ENCODE results near the gene MGAT5B. TPM values are rescaled to one million over a fixed set of nuclear protein-coding genes. Genes with fewer than 3 reads are reported as not detected.

The MGAT5B gene
- total RNA-seq, 1 donor from 2014 or later: 6.3 TPM

DNA sequence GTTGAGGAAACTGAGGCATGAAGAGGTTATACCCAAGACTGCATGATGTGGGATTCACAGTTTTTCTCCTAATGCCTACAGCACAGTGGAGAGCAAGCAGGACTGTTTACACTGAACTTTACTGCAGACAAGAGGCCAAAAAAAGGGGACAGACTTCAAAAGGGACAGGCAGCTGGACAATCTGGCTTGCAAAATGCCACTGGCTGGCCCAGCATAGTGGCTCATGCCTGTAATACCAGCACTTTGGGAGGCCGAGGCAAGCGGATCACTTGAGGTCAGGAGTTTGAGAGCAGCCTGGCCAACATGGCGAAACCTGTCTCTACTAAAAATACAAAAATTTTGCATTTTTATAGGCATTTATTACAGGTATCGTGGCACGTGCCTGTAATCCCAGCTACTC lies 2.0 kb upstream of the MGAT5B start:
- FAIRE-seq (no peak), DNase-seq (ENCODE audit: low read depth) (no peak)
- Histone ChIP-seq H3K9me3 (ENCODE audit: insufficient read depth, low read depth, low read length) (no peaks in the 10 kb centered on the region), H3K27ac (ENCODE audit: low read depth, low read length) (no peak overlapping the region), H3K9ac (ENCODE audit: low read length) (no peak overlapping the region), H4K20me1 (ENCODE audit: insufficient read depth, low read length) (peaks cover 7% of the 10 kb centered on the region), H3K27me3 (ENCODE audit: insufficient read depth, low read length) (no peaks in the 10 kb centered on the region), H3K4me2 (ENCODE audit: low read length) (no peak overlapping the region), H3K4me3 (ENCODE audit: insufficient read depth, low read depth, low read length) (no peak overlapping the region), H2AFZ (ENCODE audit: low read depth, low read length) (no peak overlapping the region), H3K36me3 (ENCODE audit: insufficient read depth, low read length) (no peaks in the 10 kb centered on the region), H3K4me1 (ENCODE audit: insufficient read depth, low read length) (peaks cover 20% of the 10 kb centered on the region), H3K79me2 (ENCODE audit: insufficient read depth, low read length) (no peaks in the 10 kb centered on the region)
- Mint-ChIP-seq H3K4me3 (ENCODE audit: unreplicated experiment) (no peak overlapping the region), H3K27ac (ENCODE audit: unreplicated experiment) (no peak overlapping the region), H3K27me3 (ENCODE audit: low read depth, unreplicated experiment) (peaks cover 12% of the 10 kb centered on the region), H3K9me3 (ENCODE audit: unreplicated experiment) (peaks cover 6% of the 10 kb centered on the region), H3K4me1 (ENCODE audit: low read depth, unreplicated experiment) (peaks cover 17% of the 10 kb centered on the region), H3K36me3 (ENCODE audit: low read depth, unreplicated experiment) (no peaks in the 10 kb centered on the region)
- TF ChIP-seq, protein P1, sequence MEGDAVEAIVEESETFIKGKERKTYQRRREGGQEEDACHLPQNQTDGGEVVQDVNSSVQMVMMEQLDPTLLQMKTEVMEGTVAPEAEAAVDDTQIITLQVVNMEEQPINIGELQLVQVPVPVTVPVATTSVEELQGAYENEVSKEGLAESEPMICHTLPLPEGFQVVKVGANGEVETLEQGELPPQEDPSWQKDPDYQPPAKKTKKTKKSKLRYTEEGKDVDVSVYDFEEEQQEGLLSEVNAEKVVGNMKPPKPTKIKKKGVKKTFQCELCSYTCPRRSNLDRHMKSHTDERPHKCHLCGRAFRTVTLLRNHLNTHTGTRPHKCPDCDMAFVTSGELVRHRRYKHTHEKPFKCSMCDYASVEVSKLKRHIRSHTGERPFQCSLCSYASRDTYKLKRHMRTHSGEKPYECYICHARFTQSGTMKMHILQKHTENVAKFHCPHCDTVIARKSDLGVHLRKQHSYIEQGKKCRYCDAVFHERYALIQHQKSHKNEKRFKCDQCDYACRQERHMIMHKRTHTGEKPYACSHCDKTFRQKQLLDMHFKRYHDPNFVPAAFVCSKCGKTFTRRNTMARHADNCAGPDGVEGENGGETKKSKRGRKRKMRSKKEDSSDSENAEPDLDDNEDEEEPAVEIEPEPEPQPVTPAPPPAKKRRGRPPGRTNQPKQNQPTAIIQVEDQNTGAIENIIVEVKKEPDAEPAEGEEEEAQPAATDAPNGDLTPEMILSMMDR (IDR thresholded peaks at IDR 0.05; ENCODE audit: insufficient read depth, low read depth, low read length): no peak
- no peak for TF ChIP-seq EZH2 (IDR thresholded peaks at IDR 0.05; ENCODE audit: insufficient read depth, low read length)

DNA sequence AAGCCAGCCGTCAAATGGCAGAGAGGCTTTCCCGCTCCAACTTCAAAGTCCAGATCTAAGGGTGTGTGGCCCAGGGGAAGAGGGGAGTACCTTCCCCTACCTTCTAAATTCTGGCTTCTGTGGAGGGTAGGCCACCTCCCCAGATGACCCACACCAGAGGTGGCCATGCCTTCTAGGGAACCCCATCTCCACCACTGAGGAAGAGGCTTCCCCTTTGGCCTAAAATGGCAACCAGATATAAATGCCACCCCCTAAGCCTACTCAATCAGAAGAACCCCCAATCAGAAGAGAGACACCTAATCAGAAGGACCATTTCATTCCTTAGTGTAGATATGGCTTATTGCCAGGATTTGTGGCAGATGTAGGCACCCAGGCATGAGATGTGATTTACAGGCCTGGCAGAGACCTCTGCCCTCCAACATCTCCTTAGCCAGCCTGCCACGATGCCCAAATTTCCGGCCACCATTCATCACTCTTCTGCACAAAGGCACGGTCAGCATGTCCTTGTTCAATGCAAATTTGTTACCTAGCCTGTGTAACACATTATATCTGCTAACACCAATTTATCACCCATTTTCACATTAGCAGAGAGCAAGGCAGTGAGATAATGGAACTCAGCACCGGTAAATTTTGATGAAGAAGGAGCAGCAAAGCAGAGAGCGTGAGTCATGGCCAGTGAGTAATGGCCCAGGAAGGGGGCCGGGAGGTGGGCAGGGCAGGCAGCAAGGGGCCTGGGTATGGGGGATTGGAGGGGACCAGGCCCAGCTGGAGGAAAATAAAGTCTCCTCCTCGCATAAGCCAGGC lies 1.2 kb upstream of the MGAT5B start:
- no peaks in the 10 kb centered on the region for H3K27me3 ChIP-seq (ENCODE audit: insufficient read depth, low read length)
- peak overlapping the region; percentile 7 for H3K4me3 ChIP-seq (ENCODE audit: insufficient read depth, low read depth, low read length)
- H3K27ac Mint-ChIP-seq (ENCODE audit: unreplicated experiment): peak overlapping the region; percentile 96
- peaks cover 6% of the 10 kb centered on the region for H3K27me3 Mint-ChIP-seq (ENCODE audit: low read depth, unreplicated experiment)
- H3K36me3 ChIP-seq (ENCODE audit: insufficient read depth, low read length): no peaks in the 10 kb centered on the region
- peak overlapping the region; percentile 48 for H3K27ac ChIP-seq (ENCODE audit: low read depth, low read length)
- no peaks in the 10 kb centered on the region for H3K9me3 ChIP-seq (ENCODE audit: insufficient read depth, low read depth, low read length)
- H3K4me1 Mint-ChIP-seq (ENCODE audit: low read depth, unreplicated experiment): peaks cover 21% of the 10 kb centered on the region
- H3K36me3 Mint-ChIP-seq (ENCODE audit: low read depth, unreplicated experiment): no peaks in the 10 kb centered on the region
- DNase-seq (ENCODE audit: low read depth) (peak; percentile 66), FAIRE-seq (no peak)
- H3K4me2 ChIP-seq (ENCODE audit: low read length): peak overlapping the region; percentile 81
- H3K4me3 Mint-ChIP-seq (ENCODE audit: unreplicated experiment): peak overlapping the region; percentile 90
- H3K4me1 ChIP-seq (ENCODE audit: insufficient read depth, low read length): peaks cover 27% of the 10 kb centered on the region
- peak overlapping the region; percentile 63 for H2AFZ ChIP-seq (ENCODE audit: low read depth, low read length)
- H3K9me3 Mint-ChIP-seq (ENCODE audit: unreplicated experiment): peaks cover 3% of the 10 kb centered on the region
- peaks cover 8% of the 10 kb centered on the region for H4K20me1 ChIP-seq (ENCODE audit: insufficient read depth, low read length)
- no peaks in the 10 kb centered on the region for H3K79me2 ChIP-seq (ENCODE audit: insufficient read depth, low read length)
- peak overlapping the region; percentile 60 for H3K9ac ChIP-seq (ENCODE audit: low read length)
- no peak for TF ChIP-seq EZH2 (IDR thresholded peaks at IDR 0.05; ENCODE audit: insufficient read depth, low read length)
- TF ChIP-seq, protein P1 (IDR thresholded peaks at IDR 0.05; ENCODE audit: insufficient read depth, low read depth, low read length): no peak

Data from astrocyte (in vitro differentiated cells and primary cell).